SK-N-SH (cell line): ENCODE results near the gene CLEC3B.

Experiments
- CHD2 ChIP-seq: fragments of 150-350 bp; IDR thresholded peaks from 2 replicates; pipeline ENCODE4 v1.6.1; 2018; ENCODE audit warnings: low read length; ENCODE audit not compliant: partially characterized antibody
- FOXM1 ChIP-seq: IDR thresholded peaks from 2 replicates; pipeline ENCODE4 v1.4.0; 2012; ENCODE audit warnings: low read depth, mild to moderate bottlenecking
- MAX ChIP-seq: IDR thresholded peaks from 2 replicates; pipeline ENCODE4 v1.4.0; 2012; ENCODE audit warnings: low read depth
- MEF2A ChIP-seq: IDR thresholded peaks from 2 replicates; pipeline ENCODE4 v1.4.0; 2012; ENCODE audit warnings: low read depth, borderline replicate concordance
- MXI1 ChIP-seq: IDR thresholded peaks from 2 replicates; pipeline ENCODE4 v1.6.1; 2012; ENCODE audit warnings: mild to moderate bottlenecking, low read depth, low read length, improper control_type of control experiment
- TAF1 ChIP-seq: IDR thresholded peaks from 2 replicates; pipeline ENCODE4 v1.6.1; 2012; ENCODE audit warnings: low read depth, mild to moderate bottlenecking, low read length, moderate library complexity, borderline replicate concordance
- TF ChIP-seq, protein P1 (sequence below): fragments of 200-600 bp; sonication (generic); IDR thresholded peaks from 2 replicates; pipeline ENCODE4 v1.6.1; 2017; ENCODE audit warnings: antibody characterized with exemption, mild to moderate bottlenecking, moderate library complexity

DNA sequence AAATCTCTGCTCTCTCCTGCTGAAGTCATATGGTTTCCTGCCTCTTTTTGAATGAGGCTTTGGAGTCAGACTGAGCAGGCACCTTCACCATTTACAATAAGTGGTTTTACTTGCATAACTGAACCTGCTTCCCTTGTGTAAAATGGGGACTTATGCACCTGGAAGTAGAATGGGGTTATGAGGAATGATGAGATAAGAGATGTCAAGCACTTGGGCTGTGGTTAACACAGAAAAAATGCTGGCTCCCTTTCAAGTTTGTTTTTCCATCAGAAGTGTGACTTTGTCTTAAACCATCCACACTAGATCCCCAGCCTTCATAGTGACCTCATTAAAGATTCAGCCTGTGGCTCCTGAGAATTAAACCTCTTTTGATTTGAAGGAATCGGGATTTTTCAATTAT lies 44.9 kb upstream of the CLEC3B start:
- TF ChIP-seq, protein P1, sequence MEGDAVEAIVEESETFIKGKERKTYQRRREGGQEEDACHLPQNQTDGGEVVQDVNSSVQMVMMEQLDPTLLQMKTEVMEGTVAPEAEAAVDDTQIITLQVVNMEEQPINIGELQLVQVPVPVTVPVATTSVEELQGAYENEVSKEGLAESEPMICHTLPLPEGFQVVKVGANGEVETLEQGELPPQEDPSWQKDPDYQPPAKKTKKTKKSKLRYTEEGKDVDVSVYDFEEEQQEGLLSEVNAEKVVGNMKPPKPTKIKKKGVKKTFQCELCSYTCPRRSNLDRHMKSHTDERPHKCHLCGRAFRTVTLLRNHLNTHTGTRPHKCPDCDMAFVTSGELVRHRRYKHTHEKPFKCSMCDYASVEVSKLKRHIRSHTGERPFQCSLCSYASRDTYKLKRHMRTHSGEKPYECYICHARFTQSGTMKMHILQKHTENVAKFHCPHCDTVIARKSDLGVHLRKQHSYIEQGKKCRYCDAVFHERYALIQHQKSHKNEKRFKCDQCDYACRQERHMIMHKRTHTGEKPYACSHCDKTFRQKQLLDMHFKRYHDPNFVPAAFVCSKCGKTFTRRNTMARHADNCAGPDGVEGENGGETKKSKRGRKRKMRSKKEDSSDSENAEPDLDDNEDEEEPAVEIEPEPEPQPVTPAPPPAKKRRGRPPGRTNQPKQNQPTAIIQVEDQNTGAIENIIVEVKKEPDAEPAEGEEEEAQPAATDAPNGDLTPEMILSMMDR, result no peak
- TF ChIP-seq TAF1 (no peak), MAX (no peak), MXI1 (no peak), MEF2A (no peak), CHD2 (no peak), FOXM1 (no peak)
